DMS153 treated with DMSO at 0.1 percent for 48 hours (cell line): ENCODE measurements around the gene HOXD12.

Source experiments
- DNase-seq: peaks from one replicate; lab custom pipeline; 2025; ENCODE audit not compliant: unreplicated experiment; lab: John Stamatoyannopoulos, UW

HOXD12 gene

GRCh38 chr2:176130957-176131847 is 31.6 kb downstream of the HOXD12 start:
- DNase-seq, result no peak

DNA sequence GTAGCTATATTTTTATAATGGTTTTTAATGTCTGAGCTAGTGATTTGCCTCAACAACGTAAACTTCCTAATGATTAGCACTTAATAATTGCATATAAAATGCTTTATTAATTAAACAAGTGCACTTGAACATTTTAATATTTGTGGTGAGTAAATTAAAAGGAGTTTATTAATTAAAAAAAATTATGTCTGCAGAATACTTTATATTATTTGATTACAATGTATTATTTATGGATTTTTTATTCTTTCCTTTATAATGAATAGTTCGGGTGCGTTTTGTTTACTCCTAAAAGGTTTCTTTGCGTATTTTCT is 32.2 kb downstream of the HOXD12 start:
- DNase-seq, result no peak

GRCh38 chr2:176132205-176133171 is 32.9 kb downstream of the HOXD12 start:
- no peak for DNase-seq

- DNase-seq, result no peak
Measured at GRCh38 chr2:176133389-176133788, 33.8 kb downstream of the HOXD12 start.

- no peak for DNase-seq
Measured at GRCh38 chr2:176134035-176134434, 34.4 kb downstream of the HOXD12 start.

DNA sequence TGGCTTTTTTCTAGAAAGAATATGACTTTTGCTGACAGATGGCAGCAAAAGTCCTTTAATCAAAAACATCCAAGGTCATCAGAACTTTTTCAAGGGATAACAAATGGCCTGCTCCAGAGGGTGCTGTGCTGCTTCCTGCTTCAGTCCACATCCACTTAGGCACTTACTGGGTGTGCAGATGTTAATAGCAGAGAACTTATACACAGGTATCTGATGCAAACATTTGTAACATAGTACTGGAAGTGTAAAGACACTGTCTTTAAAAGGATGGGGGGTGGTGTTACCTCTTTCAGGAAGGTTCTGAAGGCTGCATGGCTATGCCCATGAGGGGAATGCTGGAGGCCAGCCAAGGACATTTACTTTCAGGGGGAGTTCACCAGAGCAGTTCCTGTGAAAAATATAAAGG is 35.4 kb downstream of the HOXD12 start:
- DNase-seq, result no peak

DNA sequence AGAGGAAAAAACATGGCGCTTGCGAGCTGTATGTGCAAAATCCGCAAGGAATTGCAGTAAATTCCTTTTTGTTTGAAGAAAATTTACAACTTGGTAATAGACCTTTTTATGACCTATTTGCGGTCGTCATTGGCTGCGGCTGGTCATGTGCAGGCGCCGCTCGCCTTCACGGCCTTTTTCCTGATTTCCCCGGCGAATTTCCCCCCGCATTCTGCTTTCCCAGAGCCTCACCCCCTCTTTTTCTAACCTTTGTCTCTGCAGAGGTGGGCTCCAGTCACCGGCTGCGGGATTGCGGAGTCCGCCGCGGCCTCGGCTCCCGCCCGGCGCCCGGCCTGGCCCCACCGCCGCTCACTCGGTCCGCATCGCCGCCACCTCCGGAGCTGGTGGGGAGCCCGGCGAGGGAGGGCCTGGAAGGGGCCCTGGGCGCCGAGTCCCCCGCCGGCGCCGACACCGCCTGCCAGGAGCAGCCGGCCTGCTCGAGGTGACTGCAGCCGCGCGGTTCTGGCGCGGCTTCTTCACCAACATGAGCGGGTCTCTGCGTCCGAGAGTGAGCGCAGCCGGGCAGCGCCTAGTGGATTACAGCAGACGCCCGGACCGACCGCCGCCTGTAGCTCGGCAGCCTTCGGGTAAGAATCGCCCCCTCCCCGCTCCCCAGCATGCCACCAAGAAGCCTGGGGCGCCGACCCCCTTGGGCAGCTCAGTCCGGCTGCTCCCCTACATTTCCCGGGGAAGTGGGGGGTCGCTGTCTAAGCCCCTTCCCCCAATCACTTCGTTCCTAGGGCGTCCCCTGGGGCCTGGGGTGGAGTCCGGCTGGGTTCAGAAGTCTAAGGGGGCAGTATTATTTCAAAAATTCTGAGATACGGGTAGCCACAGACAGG is 37.0 kb downstream of the HOXD12 start:
- no peak for DNase-seq

DNA sequence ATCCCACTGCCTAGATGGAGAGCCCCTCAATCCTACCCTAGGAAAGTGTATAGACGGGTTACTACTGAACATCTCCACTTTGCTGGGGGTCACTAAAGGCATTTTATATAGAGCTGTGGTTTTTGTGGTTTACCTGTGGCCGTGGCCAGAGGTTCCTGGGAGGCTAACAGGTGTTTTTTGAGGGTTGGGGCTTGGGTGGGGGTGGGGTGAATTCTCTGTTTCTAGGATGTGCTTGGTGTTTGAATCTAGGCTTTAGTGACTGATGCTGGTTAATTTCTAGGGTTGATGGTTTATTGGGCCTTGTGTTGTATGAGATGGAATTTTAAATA is 37.6 kb downstream of the HOXD12 start:
- no peak for DNase-seq

- no peak for DNase-seq
Measured at GRCh38 chr2:176137906-176138305, 38.3 kb downstream of the HOXD12 start.

GRCh38 chr2:176138526-176138922 is 38.9 kb downstream of the HOXD12 start:
- no peak for DNase-seq

DNA sequence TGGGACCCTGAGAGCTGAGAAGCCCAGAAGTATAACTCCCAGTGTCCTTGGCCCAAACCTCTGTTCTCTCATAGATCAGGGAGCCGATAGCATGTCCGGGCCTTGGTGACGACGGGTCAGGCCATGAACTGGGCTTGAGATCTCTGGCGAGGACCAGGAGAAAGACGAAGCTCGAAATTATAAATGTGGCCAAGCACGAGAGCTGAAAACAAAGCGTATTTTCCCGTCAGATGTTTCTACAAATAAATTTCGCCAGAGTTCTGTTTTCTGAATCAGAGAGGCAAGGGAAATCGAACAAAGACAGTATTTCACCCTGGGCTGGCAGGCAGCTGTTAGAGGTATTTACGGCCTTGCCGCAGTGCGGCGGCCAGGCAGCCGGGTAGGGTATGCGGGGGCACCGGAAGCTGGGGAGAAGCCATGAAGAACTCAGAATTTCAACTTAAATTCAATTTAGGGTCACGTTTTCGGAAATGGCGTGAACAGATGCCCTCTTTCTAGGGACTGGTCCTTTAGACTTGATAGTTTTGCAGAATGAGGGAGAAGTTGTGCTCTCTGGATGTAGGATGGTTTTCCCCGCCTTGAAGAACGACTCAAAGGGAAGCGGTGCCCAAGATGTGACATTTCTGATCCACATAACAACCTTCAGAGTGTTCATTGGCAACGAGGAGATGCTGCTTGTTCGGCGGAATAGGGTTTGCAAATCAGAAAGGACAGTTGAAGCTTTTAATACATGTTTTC is 39.5 kb downstream of the HOXD12 start:
- DNase-seq, result no peak

DNA sequence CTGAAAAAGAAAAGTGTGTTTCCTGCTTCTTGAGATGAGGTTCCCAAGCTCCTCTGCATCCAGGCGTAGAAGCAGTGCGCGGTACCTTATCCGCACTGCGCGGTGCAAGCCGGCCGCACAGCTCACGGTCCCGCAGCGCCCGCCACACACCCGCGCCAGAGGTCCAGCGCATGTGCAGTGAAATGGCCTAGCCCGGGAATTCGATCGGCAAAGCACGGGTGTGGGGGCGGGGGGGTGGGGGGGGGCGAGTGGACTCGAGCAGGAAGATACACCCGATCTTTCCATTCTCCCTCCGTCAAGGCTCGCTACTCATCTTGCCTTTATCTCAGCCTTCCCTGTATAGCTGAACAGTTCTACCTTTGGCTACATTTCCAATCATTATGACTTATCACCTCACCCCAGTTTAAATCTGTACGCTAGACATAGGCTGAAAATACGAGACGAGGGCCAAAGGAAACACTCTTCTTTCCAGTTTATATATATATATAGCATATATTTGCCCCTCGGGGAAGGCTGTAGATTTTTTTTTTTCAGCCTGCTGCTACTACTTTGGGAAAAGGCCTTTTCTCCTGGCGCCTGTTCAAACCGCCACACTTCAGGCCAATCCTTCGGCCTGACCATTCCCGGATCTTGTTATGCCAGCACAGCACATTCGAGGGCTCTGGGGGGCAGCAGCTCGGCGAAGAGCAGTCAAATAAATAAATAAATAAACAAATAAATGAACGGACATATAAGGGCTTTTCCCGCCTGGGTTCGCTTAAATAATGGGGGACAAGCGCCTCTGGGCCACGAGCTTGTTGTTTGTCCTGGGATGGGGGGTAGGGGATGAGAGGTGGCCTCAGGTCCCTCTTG is 40.3 kb downstream of the HOXD12 start:
- no peak for DNase-seq

DNA sequence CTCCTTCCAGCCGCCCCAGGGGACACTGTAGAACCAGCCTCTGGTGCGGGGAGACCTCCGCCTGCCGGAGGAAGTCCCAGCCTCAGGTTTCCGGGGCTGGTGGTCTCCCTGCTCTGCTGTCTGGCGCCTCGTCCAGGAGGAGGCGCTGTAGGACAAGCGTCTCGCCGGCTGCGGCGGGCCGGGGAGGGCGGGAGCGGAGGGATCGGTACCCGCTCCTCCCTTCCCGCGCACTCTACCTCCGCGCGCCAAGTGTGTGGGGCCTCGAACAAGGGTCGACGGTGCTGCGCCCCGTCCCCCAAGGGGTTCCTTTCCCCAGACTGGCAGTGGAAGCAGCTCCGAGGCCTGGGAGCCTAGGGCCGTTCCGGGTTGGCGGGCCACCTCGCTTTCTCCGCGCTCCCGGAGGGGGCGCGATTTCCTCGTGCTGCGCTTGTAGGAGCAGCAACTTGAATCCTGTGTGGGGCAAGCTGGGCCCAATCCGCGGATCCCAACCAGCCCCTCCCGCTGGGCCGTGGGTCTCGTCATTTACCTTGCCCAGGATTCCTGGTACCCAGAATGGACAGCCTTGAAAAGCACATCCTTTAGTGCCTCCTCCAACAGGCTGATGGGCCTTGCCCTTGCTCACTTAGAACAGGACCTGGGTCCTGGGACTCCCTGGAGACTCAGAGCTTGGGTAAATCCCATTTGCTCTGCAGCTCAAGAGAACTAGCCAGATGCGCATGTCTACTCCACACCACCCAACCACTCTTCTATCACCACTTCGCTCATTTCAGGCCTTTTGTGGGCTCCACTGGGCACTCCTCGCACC is 41.1 kb downstream of the HOXD12 start:
- no peak for DNase-seq

- no peak for DNase-seq
Measured at GRCh38 chr2:176142281-176142680, 42.7 kb downstream of the HOXD12 start.

DNA sequence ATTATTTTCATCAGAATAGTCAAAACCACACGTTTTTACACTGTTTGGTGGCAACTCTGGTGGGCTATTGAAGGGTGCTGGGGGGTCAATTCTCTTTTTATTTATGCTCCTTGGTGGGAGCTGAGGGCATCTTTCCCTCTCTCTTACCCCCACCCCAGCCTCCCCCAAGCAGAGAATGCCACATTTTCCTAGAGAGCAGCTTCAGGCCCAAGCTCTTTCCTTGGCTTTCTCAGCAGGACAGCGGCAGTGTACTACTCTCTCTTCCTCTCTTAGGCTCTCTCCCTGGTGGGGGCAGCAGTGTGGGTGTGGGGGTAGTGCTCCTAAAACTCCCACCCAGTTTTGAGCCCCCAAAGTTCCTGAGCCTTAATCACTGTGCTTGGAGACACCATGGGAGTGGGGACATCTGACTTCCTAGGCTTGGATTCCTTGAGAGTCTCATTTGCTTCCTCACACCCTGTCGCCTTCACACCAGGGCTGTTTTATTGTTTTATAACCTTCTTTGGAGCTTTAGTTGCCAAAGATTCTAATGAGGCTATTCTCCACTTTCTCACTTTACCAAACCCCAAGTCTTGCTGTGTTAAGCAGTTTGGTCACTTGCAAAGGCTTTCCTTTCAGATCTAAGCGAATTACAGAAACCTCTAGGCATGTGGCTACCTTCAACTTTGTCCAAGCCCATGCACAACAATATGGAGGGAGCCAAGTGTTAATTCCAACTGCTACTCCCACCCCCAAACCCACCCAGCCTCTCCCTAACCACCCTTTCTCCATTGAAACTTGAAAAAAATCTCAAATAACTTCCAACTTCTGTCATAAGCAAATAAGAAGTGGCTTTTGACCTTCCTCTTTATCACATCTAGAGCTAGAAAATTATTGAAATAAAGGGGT is 45.7 kb downstream of the HOXD12 start:
- DNase-seq, result no peak

- no peak for DNase-seq
Measured at GRCh38 chr2:176146101-176146500, 46.5 kb downstream of the HOXD12 start.

DNA sequence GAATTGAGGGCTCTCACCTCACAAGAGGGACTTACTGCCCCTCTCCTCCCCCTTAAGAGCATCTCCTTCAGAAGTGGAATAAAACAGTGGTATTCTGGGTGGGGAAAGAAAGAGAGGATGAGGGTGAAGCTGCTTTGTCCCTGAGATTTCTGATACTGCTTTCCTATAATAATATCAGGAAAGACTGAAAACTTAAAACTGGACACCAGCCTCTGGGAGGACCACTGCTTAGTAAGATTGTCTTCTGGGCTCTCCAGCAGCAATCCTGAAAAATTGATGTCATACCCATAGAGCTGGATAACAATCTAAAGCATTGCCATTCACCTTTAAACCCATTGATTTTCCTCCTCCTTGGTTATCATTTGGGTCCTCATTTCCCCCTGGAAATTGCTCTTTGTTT is 47.0 kb downstream of the HOXD12 start:
- no peak for DNase-seq
